GM23338 (cell line): ENCODE results near the gene SLC25A12. TPM values are rescaled to one million over a fixed set of nuclear protein-coding genes. Genes with fewer than 3 reads are reported as not detected.

Source experiments
- ATAC-seq: fragments of 200-7000 bp; cut with Tn5 transposase; 3 replicates; pipeline ENCODE4 v1.9.1; 2020
- DNase-seq: peaks from one replicate; pipeline ENCODE4 v3.0.0-alpha.2; 2015; ENCODE audit warnings: low spot score
- H2AFZ ChIP-seq: fragments of 200-600 bp; sonication (generic); 2 replicates; pipeline ENCODE4 v1.8.0; 2016; ENCODE audit warnings: antibody characterized with exemption, mild to moderate bottlenecking, moderate library complexity
- H3F3A ChIP-seq: fragments of 200-600 bp; sonication (generic); replicated peaks from 2 replicates; pipeline ENCODE4 v1.8.0; 2017; ENCODE audit warnings: antibody characterized with exemption, mixed run types, low read depth
- H3K27ac ChIP-seq: fragments of 200-600 bp; sonication (generic); 2 replicates; pipeline ENCODE4 v1.6.1; 2016; ENCODE audit warnings: low read depth
- H3K27me3 ChIP-seq: fragments of 200-600 bp; sonication (generic); 2 replicates; pipeline ENCODE4 v1.8.0; 2016; ENCODE audit warnings: mild to moderate bottlenecking, mixed run types, moderate library complexity; ENCODE audit not compliant: insufficient read depth
- H3K36me3 ChIP-seq: fragments of 200-600 bp; sonication (generic); 2 replicates; pipeline ENCODE4 v1.8.0; 2016; ENCODE audit warnings: mild to moderate bottlenecking; ENCODE audit not compliant: insufficient read depth
- H3K4me1 ChIP-seq: fragments of 200-600 bp; sonication (generic); 2 replicates; pipeline ENCODE4 v1.8.0; 2016; ENCODE audit warnings: mild to moderate bottlenecking, moderate library complexity; ENCODE audit not compliant: insufficient read depth
- H3K4me2 ChIP-seq: fragments of 200-600 bp; sonication (generic); 2 replicates; pipeline ENCODE4 v1.7.1; 2017; ENCODE audit warnings: mixed run types
- H3K4me3 ChIP-seq: fragments of 200-600 bp; sonication (generic); 2 replicates; pipeline ENCODE4 v1.6.1; 2016; ENCODE audit warnings: mixed run types
- H3K79me2 ChIP-seq: fragments of 200-600 bp; sonication (generic); replicated peaks from 2 replicates; pipeline ENCODE4 v1.8.0; 2017; ENCODE audit warnings: mild to moderate bottlenecking; ENCODE audit not compliant: insufficient read depth
- H3K9me2 ChIP-seq: fragments of 200-600 bp; sonication (generic); 2 replicates; pipeline ENCODE4 v1.8.0; 2017; ENCODE audit not compliant: insufficient read depth
- H4K20me1 ChIP-seq: fragments of 200-600 bp; sonication (generic); replicated peaks from 2 replicates; pipeline ENCODE4 v1.8.0; 2017; ENCODE audit warnings: mild to moderate bottlenecking; ENCODE audit not compliant: insufficient read depth
- H3K27ac Mint-ChIP-seq: 2 replicates; pipeline ENCODE4 v1.8.0; 2020; ENCODE audit warnings: inconsistent platforms, mild to moderate bottlenecking, moderate library complexity, mixed read lengths
- H3K27me3 Mint-ChIP-seq: 3 replicates; pipeline ENCODE4 v1.8.0; 2022; ENCODE audit warnings: low read depth, mild to moderate bottlenecking, moderate library complexity, mixed read lengths, inconsistent platforms; ENCODE audit not compliant: insufficient read depth, poor library complexity
- H3K36me3 Mint-ChIP-seq: 3 replicates; pipeline ENCODE4 v1.8.0; 2021; ENCODE audit warnings: low read depth, mild to moderate bottlenecking, inconsistent platforms, moderate library complexity, mixed read lengths
- H3K4me1 Mint-ChIP-seq: 3 replicates; pipeline ENCODE4 v1.8.0; 2020; ENCODE audit warnings: mild to moderate bottlenecking, inconsistent platforms, mixed read lengths
- H3K4me3 Mint-ChIP-seq: 3 replicates; pipeline ENCODE4 v1.8.0; 2021; ENCODE audit warnings: moderate library complexity, mild to moderate bottlenecking, inconsistent platforms, mixed read lengths
- H3K9me3 Mint-ChIP-seq: 3 replicates; pipeline ENCODE4 v1.8.0; 2020; ENCODE audit warnings: moderate library complexity, mild to moderate bottlenecking, inconsistent platforms, mixed read lengths
- CREB1 ChIP-seq: fragments of 250-450 bp; sonication (Bioruptor Pico); IDR thresholded peaks from 2 replicates; pipeline ENCODE4 v1.5.0; 2020; ENCODE audit warnings: low read depth, mild to moderate bottlenecking, moderate library complexity
- ETS1 ChIP-seq: IDR thresholded peaks from 2 replicates; pipeline ENCODE4 v1.6.1; 2016; ENCODE audit warnings: antibody characterized with exemption
- EZH2phosphoT487 ChIP-seq: fragments of 200-600 bp; sonication (generic); IDR thresholded peaks from one replicate; pipeline ENCODE4 v1.8.1; 2018; ENCODE audit warnings: antibody characterized with exemption; ENCODE audit not compliant: unreplicated experiment
- JUNB ChIP-seq: IDR thresholded peaks from one replicate; pipeline ENCODE4 v1.6.1; 2016; ENCODE audit warnings: antibody characterized with exemption; ENCODE audit not compliant: unreplicated experiment
- NANOG ChIP-seq: IDR thresholded peaks from 2 replicates; pipeline ENCODE4 v1.6.1; 2016; ENCODE audit warnings: antibody characterized with exemption, borderline replicate concordance
- POLR2AphosphoS5 ChIP-seq: IDR thresholded peaks from 2 replicates; pipeline ENCODE4 v1.6.1; 2016; ENCODE audit warnings: antibody characterized with exemption, low read depth
- REST ChIP-seq: IDR thresholded peaks from one replicate; pipeline ENCODE4 v1.6.1; 2018; ENCODE audit warnings: antibody characterized with exemption; ENCODE audit not compliant: unreplicated experiment
- STAT1 ChIP-seq: IDR thresholded peaks from one replicate; pipeline ENCODE4 v1.6.1; 2016; ENCODE audit warnings: antibody characterized with exemption; ENCODE audit not compliant: unreplicated experiment
- ZNF114 ChIP-seq: fragments of 250-450 bp; sonication (Bioruptor Pico); IDR thresholded peaks from 2 replicates; pipeline ENCODE4 v1.5.0; 2020; ENCODE audit warnings: mild to moderate bottlenecking, moderate library complexity
- ZNF331 ChIP-seq: fragments of 250-450 bp; sonication (Bioruptor Pico); IDR thresholded peaks from 2 replicates; pipeline ENCODE4 v1.5.0; 2020; ENCODE audit warnings: low read depth, mild to moderate bottlenecking, moderate library complexity
- polyA plus RNA-seq: library from polyadenylated mRNA; unstranded; fragments of >200 nt; fragmentation: Nextera tagmentation; extraction: Ambion mirVana; gene quantifications from 2 replicates; pipeline ENCODE4 v1.2.1, GENCODE V29; 2016
- total RNA-seq: library from RNA; depleted of rRNA; stranded (reverse); fragments of >200 nt; shearing (Covaris generic); gene quantifications from 2 replicates; pipeline ENCODE4 v1.2.3, GENCODE V29; 2014

Gene SLC25A12
- total and polyA plus RNA-seq, 2 experiments from 2014 or later = 4.8 to 14.8 TPM

- no peak for TF ChIP-seq REST
Measured at GRCh38 chr2:171882089-171882769, 11.8 kb downstream of the SLC25A12 start (continued).

GRCh38 chr2:171880774-171881173 is 13.3 kb downstream of the SLC25A12 start:
- H3K4me1 ChIP-seq = no peaks in the 10 kb centered on the region
- no peak overlapping the region for H2AFZ ChIP-seq
- H3K9me2 ChIP-seq = no peaks in the 10 kb centered on the region
- H3K27ac ChIP-seq = no peak overlapping the region
- Mint-ChIP-seq H3K4me3 (no peak overlapping the region), H3K4me1 (peaks cover 4% of the 10 kb centered on the region; the same call in 2 of the 3 replicates), H3K36me3 (no peaks in the 10 kb centered on the region), H3K27ac (no peak overlapping the region), H3K27me3 (no peaks in the 10 kb centered on the region), H3K9me3 (no peaks in the 10 kb centered on the region)
- H3K79me2 ChIP-seq = no peaks in the 10 kb centered on the region
- ATAC-seq (no peak), DNase-seq (no peak)
- no peaks in the 10 kb centered on the region for H3F3A ChIP-seq
- no peak overlapping the region for H3K4me3 ChIP-seq
- H3K27me3 ChIP-seq = no peaks in the 10 kb centered on the region
- 0 out of 2 replicates have a peak, but pooled peaks cover under 1% of the 10 kb centered on the region for H4K20me1 ChIP-seq
- H3K36me3 ChIP-seq = no peaks in the 10 kb centered on the region
- H3K4me2 ChIP-seq = no peak overlapping the region
- no peak for TF ChIP-seq EZH2phosphoT487
- no peak for TF ChIP-seq POLR2AphosphoS5
- no peak for TF ChIP-seq REST
- TF ChIP-seq ETS1 = no peak
- no peak for TF ChIP-seq JUNB
- no peak for TF ChIP-seq NANOG
- TF ChIP-seq ZNF331 = no peak
- TF ChIP-seq ZNF114 (CRISPR knock-in tag) = no peak
- no peak for TF ChIP-seq CREB1 (CRISPR knock-in tag)
- TF ChIP-seq STAT1 = no peak
